Inflammatory macrophage (primary cell): Measurements from ENCODE around the gene FAM118B.

Experiments used
- DNase-seq, 2 donors: peaks; one replicate each; pipeline ENCODE4 v3.0.0-alpha.2; 2020 to 2022

FAM118B gene

GRCh38 chr11:126186708-126187529 is 24.7 kb upstream of the FAM118B start:
- no peak for DNase-seq

GRCh38 chr11:126188332-126189108 is 23.1 kb upstream of the FAM118B start:
- no peak for DNase-seq

GRCh38 chr11:126189109-126189929 is 22.3 kb upstream of the FAM118B start:
- no peak for DNase-seq

DNA sequence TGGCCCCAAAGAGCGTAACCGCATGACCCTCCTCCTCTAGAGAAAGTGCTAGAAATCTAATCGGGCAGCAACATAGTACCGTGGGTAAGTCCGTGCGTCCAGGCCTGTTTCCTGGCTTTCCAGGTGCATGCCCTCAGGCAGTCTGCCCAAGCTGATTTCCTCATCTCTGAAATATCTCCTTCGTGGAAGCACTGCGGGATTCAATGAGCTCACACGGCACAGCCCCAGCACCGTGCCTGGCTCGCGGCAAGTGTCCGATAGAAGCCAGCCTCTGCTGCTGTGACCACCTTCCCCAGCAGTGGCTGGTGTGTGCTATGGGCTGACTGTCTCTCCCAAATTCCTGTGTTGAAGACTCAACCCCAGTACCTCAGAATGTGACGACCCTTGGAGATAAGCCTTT is 20.8 kb upstream of the FAM118B start:
- no peak for DNase-seq

GRCh38 chr11:126191379-126192073 is 20.1 kb upstream of the FAM118B start:
- DNase-seq = no peak

GRCh38 chr11:126192361-126192760 is 19.2 kb upstream of the FAM118B start:
- DNase-seq = no peak

- no peak for DNase-seq
Measured at GRCh38 chr11:126193038-126193478, 18.5 kb upstream of the FAM118B start.

DNA sequence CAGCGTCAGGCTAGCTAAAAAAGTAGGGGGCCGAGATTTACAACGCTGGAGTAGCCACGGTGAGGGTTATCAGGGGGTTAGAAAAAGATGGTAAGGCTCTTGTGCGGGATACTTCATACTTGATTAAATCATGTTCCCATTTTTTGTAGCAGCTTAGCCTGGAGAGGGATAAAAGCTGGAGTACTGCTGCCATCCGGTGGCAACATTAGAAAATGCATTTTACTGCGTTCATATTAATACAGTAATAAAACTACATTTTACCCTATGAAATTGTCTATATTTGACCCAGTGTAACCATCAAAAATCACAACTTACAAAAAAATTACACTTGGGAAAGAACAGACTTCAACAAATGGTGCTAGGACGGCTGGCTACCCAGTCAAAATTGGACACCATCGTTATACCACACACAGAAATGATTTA is 17.4 kb upstream of the FAM118B start:
- DNase-seq = peak; percentile 58 to 59

GRCh38 chr11:126195119-126195518 is 16.5 kb upstream of the FAM118B start:
- DNase-seq = no peak

DNA sequence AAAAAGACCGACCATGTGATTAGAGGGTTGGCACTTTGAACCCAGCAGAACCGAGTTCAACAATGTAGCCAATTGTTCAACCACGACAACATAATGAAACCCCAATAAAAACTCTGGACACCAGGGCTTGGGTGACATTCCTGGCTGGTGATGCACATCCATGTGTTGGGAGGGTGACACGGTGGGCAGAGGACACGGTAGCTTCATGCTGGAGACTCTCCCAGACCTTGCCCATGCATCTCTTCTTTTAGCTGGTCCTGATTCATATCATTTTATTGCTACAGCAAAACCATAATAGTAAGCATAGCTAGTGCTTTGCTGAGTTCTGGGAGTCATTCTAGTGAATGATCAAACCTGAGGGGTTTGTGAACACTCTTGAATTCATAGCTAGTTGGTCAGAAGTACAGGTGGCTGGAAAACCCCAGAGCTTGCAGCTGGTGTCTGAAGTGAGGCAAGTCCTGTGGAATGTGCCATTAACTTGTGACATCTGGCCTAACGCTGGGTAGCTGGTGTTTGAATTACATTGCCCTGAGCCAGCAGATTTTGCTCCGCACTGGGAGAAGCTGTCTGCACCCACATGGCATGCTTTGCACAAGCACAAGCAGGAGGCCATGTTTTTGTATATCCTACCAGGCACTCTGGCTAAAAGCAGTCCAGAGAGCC is 14.2 kb upstream of the FAM118B start:
- no peak for DNase-seq

DNA sequence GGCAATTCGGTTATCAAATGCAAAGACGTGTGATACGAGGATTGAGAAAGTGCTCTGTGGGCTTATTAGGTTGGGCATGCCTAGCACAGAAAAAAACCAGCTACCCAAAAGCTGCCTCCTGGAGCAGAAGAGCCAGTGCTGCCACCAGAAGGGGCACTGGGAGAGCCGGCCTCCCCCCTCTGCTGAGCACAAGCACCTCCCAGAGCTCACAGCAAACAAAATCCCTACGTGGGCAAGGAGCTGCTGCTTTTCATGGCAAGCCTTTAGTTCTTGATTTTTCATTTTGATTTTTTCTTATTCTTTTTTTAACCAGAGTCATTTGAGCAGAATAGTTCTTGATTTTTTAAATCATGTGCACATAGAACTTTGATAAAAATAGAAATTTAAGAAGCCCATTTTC is 12.9 kb upstream of the FAM118B start:
- no peak for DNase-seq

DNA sequence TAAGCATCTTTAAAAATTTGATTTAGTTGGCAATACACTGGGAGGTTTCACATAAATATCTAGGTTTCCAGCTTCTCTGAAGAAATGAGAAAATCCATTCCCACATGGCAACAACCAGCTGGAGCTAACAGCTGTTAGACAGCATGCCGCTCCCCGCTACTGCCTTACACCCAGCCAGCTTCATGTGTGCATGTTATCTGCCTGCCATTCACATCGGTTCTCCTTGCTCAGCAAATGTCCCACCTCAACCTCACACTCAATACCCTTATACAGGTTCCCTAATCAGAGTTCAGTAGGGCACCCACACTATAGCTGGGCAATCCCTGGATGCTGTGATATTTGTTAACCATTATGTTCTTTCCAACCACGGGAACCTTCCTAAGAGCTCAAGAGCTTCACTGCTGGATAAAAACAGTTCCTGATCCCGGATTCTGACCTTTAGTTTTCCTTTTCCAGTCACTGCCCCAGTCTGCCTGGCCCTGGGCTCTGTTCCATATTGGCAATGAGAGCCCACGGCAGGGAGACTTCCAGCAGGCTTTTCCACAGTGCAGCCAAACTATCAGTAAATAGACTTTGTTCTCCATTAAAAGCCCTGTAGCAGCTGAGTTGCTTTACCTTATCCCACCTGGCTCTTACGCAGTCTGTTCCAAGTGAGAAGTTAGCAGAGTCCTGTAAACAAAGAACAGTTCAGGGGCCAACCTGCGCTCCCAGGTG is 8.8 kb upstream of the FAM118B start:
- no peak for DNase-seq

GRCh38 chr11:126205359-126205758 is 6.2 kb upstream of the FAM118B start:
- DNase-seq = no peak

GRCh38 chr11:126207896-126208295 is 3.7 kb upstream of the FAM118B start:
- no peak for DNase-seq

DNA sequence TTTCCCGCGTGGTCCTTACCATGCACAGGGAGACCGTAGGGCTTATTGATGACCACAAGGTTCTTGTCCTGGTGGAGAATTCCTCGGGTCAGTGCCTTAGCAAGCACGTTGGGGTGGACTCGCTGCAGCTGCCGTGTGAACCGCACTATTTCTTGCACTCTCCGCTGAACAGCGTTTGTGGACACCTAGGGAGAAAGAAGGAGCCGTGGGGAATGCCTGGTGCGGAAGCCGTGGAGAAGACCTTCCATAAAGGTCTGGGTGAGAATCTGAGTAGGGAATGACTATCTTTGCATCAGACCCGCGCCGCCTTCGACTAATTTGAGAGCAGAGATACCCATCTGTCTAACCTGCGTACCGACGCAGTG is 729 bp upstream of the FAM118B start:
- DNase-seq = no peak

DNA sequence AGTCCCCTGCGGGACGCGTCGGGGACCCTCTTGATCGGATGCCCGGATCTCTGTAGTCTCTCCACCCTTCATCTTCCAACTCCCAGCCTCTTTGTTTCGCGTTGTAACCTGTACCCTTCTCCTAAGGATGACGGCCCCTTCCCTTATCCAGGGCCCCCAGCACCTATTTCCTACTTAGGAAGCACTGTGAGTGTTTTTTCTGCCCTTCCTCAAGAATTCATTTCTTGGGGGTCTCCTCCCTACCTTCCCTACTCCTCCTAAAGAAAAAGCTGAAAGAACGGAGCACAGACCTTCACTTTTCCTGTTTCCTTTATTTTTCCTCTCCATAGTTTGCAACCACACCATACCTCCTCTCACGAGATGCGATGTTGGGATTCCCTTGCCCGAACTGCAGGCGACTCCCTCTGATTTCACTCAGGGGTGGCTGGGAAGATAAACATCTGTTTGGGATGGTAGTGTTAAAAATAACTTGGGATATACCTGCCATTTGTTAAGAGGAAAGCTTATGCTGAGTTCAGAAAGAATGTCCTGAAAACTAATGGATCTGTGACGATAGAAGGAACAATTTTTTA is 593 bp downstream of the FAM118B start:
- DNase-seq = no peak

- DNase-seq = peak; percentile 59 to 84
Measured at GRCh38 chr11:126214441-126214840, 2.9 kb downstream of the FAM118B start.

GRCh38 chr11:126214841-126215240 is 3.3 kb downstream of the FAM118B start:
- DNase-seq = no peak

DNA sequence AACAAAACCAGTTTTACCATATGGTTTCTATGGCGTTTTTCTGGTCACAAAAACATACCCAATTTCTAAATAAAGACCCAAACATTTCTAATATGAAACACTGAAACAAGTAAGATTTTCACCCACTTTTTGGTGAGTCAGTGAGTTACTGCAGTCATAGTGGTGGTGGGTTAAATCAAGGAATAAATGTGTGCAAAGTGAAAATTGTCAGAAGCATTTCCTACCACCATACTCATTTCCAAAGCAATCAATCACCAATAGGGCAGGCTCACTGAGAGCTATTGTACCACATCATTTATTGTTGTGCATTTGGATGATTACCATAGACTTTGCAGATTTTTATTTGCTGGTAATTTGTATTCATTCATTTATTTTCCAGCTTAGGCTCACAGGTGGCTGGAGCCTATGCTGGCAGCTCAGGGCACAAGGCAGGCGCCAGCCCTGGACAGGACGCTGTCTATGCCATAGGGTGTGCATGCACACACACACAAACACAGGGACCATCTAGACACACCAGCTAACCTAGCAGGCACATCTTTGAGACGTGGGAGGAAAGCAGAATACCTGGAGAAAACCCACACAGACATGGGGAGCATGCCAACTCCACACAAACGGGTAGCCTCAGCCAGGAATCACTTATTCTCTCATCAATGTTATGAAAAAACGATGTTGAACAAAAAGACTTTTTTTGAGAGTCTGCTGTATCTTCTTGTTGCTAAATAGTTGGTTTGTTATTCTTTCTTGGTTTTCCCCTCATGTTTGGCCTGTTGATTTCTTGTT is 5.1 kb downstream of the FAM118B start:
- no peak for DNase-seq

DNA sequence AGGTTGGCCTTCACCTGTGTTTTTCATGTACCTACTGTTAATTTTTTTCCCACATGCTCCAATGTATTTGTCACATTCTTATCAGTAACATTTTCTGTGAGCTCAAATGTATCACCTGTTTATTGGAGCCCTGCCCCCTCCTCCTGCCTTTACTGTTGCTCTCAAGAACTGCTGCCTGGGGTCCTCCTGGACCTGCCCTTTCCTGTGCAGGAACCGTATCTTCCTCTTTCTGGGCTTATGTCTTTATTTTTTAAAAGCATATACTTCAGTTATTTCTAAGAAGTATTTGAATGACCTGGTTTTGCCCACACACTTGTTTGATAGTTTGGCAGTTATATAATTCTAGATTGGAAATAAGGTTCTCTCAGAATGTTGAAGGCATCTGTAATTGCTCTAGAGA is 5.9 kb downstream of the FAM118B start:
- DNase-seq = no peak
